Fibroblast of lung (primary cell): ENCODE measurements around the gene AS3MT. TPM values are rescaled to one million over a fixed set of nuclear protein-coding genes. Genes with fewer than 3 reads are reported as not detected.
"Not testable (repeated sequence)": the region's sequence is repeated elsewhere in the genome, so short reads cannot be mapped to it uniquely, and the experiment has no call there.

Experiments used
- DNase-seq, 2 donors: peaks; one replicate each; pipeline versions ENCODE4 v3.0.0 to v3.0.0-alpha.2; 2010; ENCODE audit warnings: low read depth in 2 of 2
- H2AFZ ChIP-seq: 2 replicates; pipeline ENCODE4 v1.5.1; 2012; ENCODE audit warnings: low read length, control low read depth, inconsistent platforms
- H3K27ac ChIP-seq: 2 replicates; pipeline ENCODE4 v1.5.1; 2011; ENCODE audit warnings: low read length, control low read depth; ENCODE audit not compliant: insufficient read depth
- H3K27me3 ChIP-seq: 2 replicates; pipeline ENCODE4 v1.5.1; 2011; ENCODE audit warnings: mild to moderate bottlenecking, low read length; ENCODE audit not compliant: control insufficient read depth, insufficient read depth
- H3K36me3 ChIP-seq: 2 replicates; pipeline ENCODE4 v1.5.1; 2011; ENCODE audit warnings: low read length; ENCODE audit not compliant: control insufficient read depth, insufficient read depth
- H3K4me1 ChIP-seq: 2 replicates; pipeline ENCODE4 v1.5.1; 2011; ENCODE audit warnings: low read length; ENCODE audit not compliant: control insufficient read depth, insufficient read depth; ENCODE audit errors: extremely low read depth
- H3K4me2 ChIP-seq: 2 replicates; pipeline ENCODE4 v1.5.1; 2011; ENCODE audit warnings: low read length, control low read depth; ENCODE audit not compliant: insufficient read depth; ENCODE audit errors: extremely low read depth
- H3K4me3 ChIP-seq, 4 experiments: fragments of 200-600 bp in 1 of 4; sonication (generic) in 1 of 4; replicated peaks in 1 of 4; 2 replicates each; pipeline ENCODE4 v1.5.1; 2011 to 2016; ENCODE audit warnings: low read length in 4 of 4, low read depth in 3 of 4, mild to moderate bottlenecking in 3 of 4, control low read depth in 2 of 4, inconsistent platforms in 1 of 4, mixed read lengths in 1 of 4; ENCODE audit not compliant: insufficient read depth in 1 of 4; ENCODE audit errors: control extremely low read depth in 1 of 4
- H3K79me2 ChIP-seq: 2 replicates; pipeline ENCODE4 v1.5.1; 2012; ENCODE audit warnings: mild to moderate bottlenecking, low read length, inconsistent platforms; ENCODE audit not compliant: control insufficient read depth, insufficient read depth
- H3K9ac ChIP-seq: 2 replicates; pipeline ENCODE4 v1.5.1; 2011; ENCODE audit warnings: mild to moderate bottlenecking, low read length, control low read depth; ENCODE audit not compliant: insufficient read depth
- H3K9me3 ChIP-seq: 2 replicates; pipeline ENCODE4 v1.5.1; 2012; ENCODE audit warnings: low read depth, low read length; ENCODE audit not compliant: control insufficient read depth, insufficient read depth
- H4K20me1 ChIP-seq: 2 replicates; pipeline ENCODE4 v1.5.1; 2011; ENCODE audit warnings: low read length; ENCODE audit not compliant: control insufficient read depth, insufficient read depth; ENCODE audit errors: extremely low read depth
- CTCF ChIP-seq, 2 donors: IDR thresholded peaks in 1 of 2; conservative IDR thresholded peaks in 1 of 2; 1 replicate in 1 of 2; 2 replicates in 1 of 2; pipeline ENCODE4 v1.5.1; 2011 to 2012; ENCODE audit warnings: low read length in 2 of 2, control low read depth in 1 of 2, inconsistent platforms in 1 of 2, low read depth in 1 of 2, mild to moderate bottlenecking in 1 of 2
- EZH2 ChIP-seq: IDR thresholded peaks from 2 replicates; pipeline ENCODE4 v1.5.1; 2012; ENCODE audit warnings: low read length, control low read depth, mild to moderate bottlenecking; ENCODE audit errors: missing control alignments
- polyA plus RNA-seq, 2 donors: library from polyadenylated mRNA; depleted of rRNA in 1 of 2; stranded (reverse) in 1 of 2; unstranded in 1 of 2; fragments of >200 nt; gene quantifications; 2 replicates each; pipeline ENCODE4 v1.2.1, GENCODE V29; 2011 to 2012; ENCODE audit warnings: missing spikeins in 1 of 2
- total RNA-seq: library from RNA; depleted of rRNA; stranded (reverse); fragments of >200 nt; gene quantifications from 2 replicates; pipeline ENCODE4 v1.2.1, GENCODE V29; 2014

AS3MT gene
- total and polyA plus RNA-seq, 2 donors (not counting 1 experiment from before 2014, with no cell fraction given): 8.1 to 11.4 TPM

- Histone ChIP-seq H3K27ac (no peak overlapping the region), H3K9me3 (no peaks in the 10 kb centered on the region), H3K4me3 (no peak overlapping the region), H3K79me2 (no peaks in the 10 kb centered on the region), H4K20me1 (no peaks in the 10 kb centered on the region), H3K27me3 (peaks cover 5% of the 10 kb centered on the region), H2AFZ (no peak overlapping the region), H3K4me2 (no peak overlapping the region), H3K9ac (no peak overlapping the region), H3K36me3 (no peaks in the 10 kb centered on the region), H3K4me1 (no peaks in the 10 kb centered on the region)
- TF ChIP-seq CTCF (conservative IDR thresholded peaks at IDR 0.05 in 1 of 2, IDR thresholded peaks at IDR 0.05 in 1 of 2; ENCODE audit: low read depth in 1 of 2, low read length in 2 of 2): no peak
- no peak for TF ChIP-seq EZH2
- no peak for DNase-seq
Observed at GRCh38 chr10:102841827-102842345, 27.4 kb upstream of the AS3MT start.

- not testable (repeated sequence) for DNase-seq, H3K4me1 ChIP-seq, H2AFZ ChIP-seq, H3K79me2 ChIP-seq, H3K27me3 ChIP-seq, H3K9ac ChIP-seq, H3K9me3 ChIP-seq, H4K20me1 ChIP-seq, H3K36me3 ChIP-seq, H3K27ac ChIP-seq, H3K4me2 ChIP-seq, H3K4me3 ChIP-seq
Observed at GRCh38 chr10:102843139-102843538, 26.1 kb upstream of the AS3MT start.

GRCh38 chr10:102844190-102844776 is 25.0 kb upstream of the AS3MT start:
- not testable (repeated sequence) for H4K20me1 ChIP-seq, H3K4me1 ChIP-seq, H3K9ac ChIP-seq, DNase-seq, H3K36me3 ChIP-seq, H2AFZ ChIP-seq, H3K27me3 ChIP-seq, H3K79me2 ChIP-seq, H3K4me3 ChIP-seq, H3K27ac ChIP-seq, H3K4me2 ChIP-seq, H3K9me3 ChIP-seq

- H3K27me3 ChIP-seq: peaks cover 5% of the 10 kb centered on the region
- TF ChIP-seq EZH2 (no peak), CTCF (conservative IDR thresholded peaks at IDR 0.05 in 1 of 2, IDR thresholded peaks at IDR 0.05 in 1 of 2; ENCODE audit: low read depth in 1 of 2, low read length in 2 of 2) (no peak)
- no peak overlapping the region for H2AFZ ChIP-seq
- no peak overlapping the region for H3K9ac ChIP-seq
- H3K27ac ChIP-seq: no peak overlapping the region
- H3K79me2 ChIP-seq: no peaks in the 10 kb centered on the region
- no peak overlapping the region for H3K4me2 ChIP-seq
- H3K4me3 ChIP-seq: no peak overlapping the region
- H3K4me1 ChIP-seq: no peaks in the 10 kb centered on the region
- no peaks in the 10 kb centered on the region for H3K36me3 ChIP-seq
- H3K9me3 ChIP-seq: no peaks in the 10 kb centered on the region
- DNase-seq: no peak
- H4K20me1 ChIP-seq: no peaks in the 10 kb centered on the region
Observed at GRCh38 chr10:102845352-102845902, 23.8 kb upstream of the AS3MT start.
